Right renal cortex interstitium (tissue), 3 donors: Measurements from ENCODE around the gene TMOD3. TPM values are rescaled to one million over a fixed set of nuclear protein-coding genes. Genes with fewer than 3 reads are reported as not detected.

Experiments used
- DNase-seq, 3 donors: peaks; one replicate each; pipeline ENCODE4 v3.0.0-alpha.2; 2013; ENCODE audit warnings: low read depth in 3 of 3, low spot score in 2 of 3
- polyA plus RNA-seq, 3 donors: library from polyadenylated mRNA; unstranded; fragments of 120-200 nt; gene quantifications; one replicate each; pipeline ENCODE4 v1.2.1, GENCODE V29; 2013; ENCODE audit not compliant: insufficient read length in 3 of 3

The TMOD3 gene
- polyA plus RNA-seq, 3 donors: 53.4 to 56.1 (median 54.1) TPM

GRCh38 chr15:51825698-51826097 is 3.8 kb upstream of the TMOD3 start:
- DNase-seq: no peak

GRCh38 chr15:51828621-51829375 is 655 bp upstream of the TMOD3 start:
- no peak for DNase-seq

GRCh38 chr15:51830276-51830806 is 888 bp downstream of the TMOD3 start:
- peak; percentile 74 to 82 (median 74) for DNase-seq

- no peak for DNase-seq
Observed at GRCh38 chr15:51833772-51834171, 4.3 kb downstream of the TMOD3 start.

GRCh38 chr15:51837792-51838251 is 8.4 kb downstream of the TMOD3 start:
- peak in 1 of 3 donors; percentile 14 for DNase-seq

- DNase-seq: no peak
Observed at GRCh38 chr15:51838270-51838669, 8.8 kb downstream of the TMOD3 start.

GRCh38 chr15:51840692-51841091 is 11.2 kb downstream of the TMOD3 start:
- no peak for DNase-seq

GRCh38 chr15:51841406-51842040 is 12.1 kb downstream of the TMOD3 start:
- no peak for DNase-seq

- no peak for DNase-seq
Observed at GRCh38 chr15:51842265-51842664, 12.8 kb downstream of the TMOD3 start.

- no peak for DNase-seq
Observed at GRCh38 chr15:51842852-51843737, 13.6 kb downstream of the TMOD3 start.

GRCh38 chr15:51844747-51845426 is 15.4 kb downstream of the TMOD3 start:
- no peak for DNase-seq

- DNase-seq: no peak
Observed at GRCh38 chr15:51846066-51846462, 16.6 kb downstream of the TMOD3 start.

- no peak for DNase-seq
Observed at GRCh38 chr15:51846463-51847230, 17.2 kb downstream of the TMOD3 start.

- no peak for DNase-seq
Observed at GRCh38 chr15:51848811-51849210, 19.4 kb downstream of the TMOD3 start.

- DNase-seq: no peak
Observed at GRCh38 chr15:51849860-51850259, 20.4 kb downstream of the TMOD3 start.

GRCh38 chr15:51853998-51854397 is 24.5 kb downstream of the TMOD3 start:
- no peak for DNase-seq

- DNase-seq: no peak
Observed at GRCh38 chr15:51855612-51856011, 26.2 kb downstream of the TMOD3 start.

- no peak for DNase-seq
Observed at GRCh38 chr15:51856714-51857380, 27.4 kb downstream of the TMOD3 start.
